Measurements from ENCODE around the gene CBFA2T2. TPM values are rescaled to one million over a fixed set of nuclear protein-coding genes. Genes with fewer than 3 reads are reported as not detected.
A peak's percentile ranks its signal among the peaks of the same experiment; 100 is the strongest.

Gene CBFA2T2
- total RNA-seq, 1 donor: 5.6 TPM

DNA sequence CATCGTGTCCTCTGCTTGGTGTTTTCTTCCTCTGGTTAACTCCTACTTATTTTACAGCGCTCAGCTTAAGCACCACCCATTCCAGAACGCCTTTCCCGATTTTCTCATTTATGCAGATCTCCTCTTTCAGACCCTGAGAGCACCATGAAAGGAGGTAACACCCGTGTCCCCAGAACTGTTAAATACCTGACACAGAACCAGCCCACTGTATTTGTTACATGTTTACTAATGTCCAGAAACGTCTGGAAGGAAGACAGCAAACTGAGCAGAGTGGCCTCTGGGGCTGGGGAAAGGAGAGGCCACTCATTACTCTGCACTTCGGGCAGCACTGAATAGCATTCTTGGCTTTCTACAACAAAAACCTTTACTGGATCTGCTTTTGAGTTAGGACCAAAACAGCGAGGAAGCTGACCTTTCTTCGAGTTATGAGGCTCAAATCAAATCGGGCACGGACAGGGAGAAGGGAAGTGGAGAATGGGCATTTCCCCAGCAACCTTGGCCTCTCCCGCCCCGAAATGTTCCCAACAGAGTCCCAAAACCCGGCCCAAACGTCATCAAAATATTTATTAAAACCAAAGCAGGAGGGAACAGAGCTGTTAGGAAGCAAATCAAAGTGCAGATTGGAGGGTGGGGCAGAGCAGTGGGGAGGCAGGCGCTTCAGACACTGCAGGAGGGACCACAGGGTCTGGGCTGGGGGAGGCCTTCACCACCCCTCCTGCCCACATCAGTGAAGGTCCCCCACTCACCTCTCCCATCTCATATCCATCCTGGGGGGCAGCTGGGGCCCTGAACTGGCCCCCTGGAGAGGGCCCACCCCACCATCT lies 185.5 kb downstream of the CBFA2T2 start:
- DNase-seq (ENCODE audit: low read depth): peak; percentile 49
- peak overlapping the region; percentile 65 for H3K4me3 ChIP-seq (ENCODE audit: low read depth, low read length)
- TF ChIP-seq, protein P1, sequence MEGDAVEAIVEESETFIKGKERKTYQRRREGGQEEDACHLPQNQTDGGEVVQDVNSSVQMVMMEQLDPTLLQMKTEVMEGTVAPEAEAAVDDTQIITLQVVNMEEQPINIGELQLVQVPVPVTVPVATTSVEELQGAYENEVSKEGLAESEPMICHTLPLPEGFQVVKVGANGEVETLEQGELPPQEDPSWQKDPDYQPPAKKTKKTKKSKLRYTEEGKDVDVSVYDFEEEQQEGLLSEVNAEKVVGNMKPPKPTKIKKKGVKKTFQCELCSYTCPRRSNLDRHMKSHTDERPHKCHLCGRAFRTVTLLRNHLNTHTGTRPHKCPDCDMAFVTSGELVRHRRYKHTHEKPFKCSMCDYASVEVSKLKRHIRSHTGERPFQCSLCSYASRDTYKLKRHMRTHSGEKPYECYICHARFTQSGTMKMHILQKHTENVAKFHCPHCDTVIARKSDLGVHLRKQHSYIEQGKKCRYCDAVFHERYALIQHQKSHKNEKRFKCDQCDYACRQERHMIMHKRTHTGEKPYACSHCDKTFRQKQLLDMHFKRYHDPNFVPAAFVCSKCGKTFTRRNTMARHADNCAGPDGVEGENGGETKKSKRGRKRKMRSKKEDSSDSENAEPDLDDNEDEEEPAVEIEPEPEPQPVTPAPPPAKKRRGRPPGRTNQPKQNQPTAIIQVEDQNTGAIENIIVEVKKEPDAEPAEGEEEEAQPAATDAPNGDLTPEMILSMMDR (IDR thresholded peaks at IDR 0.05; ENCODE audit: insufficient read depth, low read depth, low read length): no peak

GRCh38 chr20:33676121-33676520 lies 186.2 kb downstream of the CBFA2T2 start:
- DNase-seq (ENCODE audit: low read depth): no peak
- TF ChIP-seq, protein P1 (IDR thresholded peaks at IDR 0.05; ENCODE audit: insufficient read depth, low read depth, low read length): no peak

GRCh38 chr20:33676652-33677645 lies 187.1 kb downstream of the CBFA2T2 start:
- H3K4me3 ChIP-seq (ENCODE audit: low read depth, low read length): no peak overlapping the region
- TF ChIP-seq, protein P1 (IDR thresholded peaks at IDR 0.05; ENCODE audit: insufficient read depth, low read depth, low read length): no peak
- DNase-seq (ENCODE audit: low read depth): no peak

More at GRCh38 chr20:33676121-33676520, 186.2 kb downstream of the CBFA2T2 start:
- H3K4me3 ChIP-seq (ENCODE audit: low read depth, low read length): no peak overlapping the region

- TF ChIP-seq, protein P1 (IDR thresholded peaks at IDR 0.05; ENCODE audit: insufficient read depth, low read depth, low read length): no peak
- DNase-seq (ENCODE audit: low read depth): peak; percentile 35
- no peak overlapping the region for H3K4me3 ChIP-seq (ENCODE audit: low read depth, low read length)
These were observed 188.3 kb downstream of the CBFA2T2 start for GRCh38 chr20:33677991-33678702.

DNA sequence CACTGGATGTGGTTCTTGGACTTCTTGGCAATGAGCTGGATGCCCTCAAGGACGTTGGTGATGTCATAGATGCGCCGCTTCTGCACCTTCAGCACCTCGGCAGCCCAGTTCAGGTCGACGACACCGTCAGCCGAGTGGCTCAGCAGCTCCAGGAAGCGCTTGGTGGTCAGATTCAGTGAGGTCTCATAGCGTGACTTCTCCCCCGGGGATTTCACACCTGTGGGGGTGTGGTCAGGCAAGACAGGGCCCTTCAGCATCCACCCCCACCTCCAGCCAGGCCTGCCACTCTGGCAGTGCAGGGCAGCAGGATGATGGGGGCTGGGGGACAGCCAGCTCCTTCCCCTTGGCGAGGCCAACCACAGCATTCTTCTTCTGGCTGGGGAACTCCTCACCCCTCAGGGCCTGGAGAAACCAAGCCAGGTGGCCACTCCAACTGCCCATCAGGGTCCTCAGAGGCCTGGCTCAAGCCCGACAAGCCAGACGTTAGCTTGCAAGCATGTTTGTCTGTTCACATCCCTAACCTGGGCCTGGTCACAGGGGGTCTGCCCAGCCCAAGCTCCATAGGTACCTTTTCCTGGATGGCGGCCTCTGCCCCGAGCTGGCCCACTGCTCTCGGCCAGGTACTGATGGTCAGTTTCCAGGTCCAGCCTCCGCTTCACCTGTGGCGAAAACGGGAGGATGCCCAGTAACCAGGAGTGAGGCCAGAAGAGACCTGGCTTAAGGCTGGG lies 190.0 kb downstream of the CBFA2T2 start:
- TF ChIP-seq, protein P1 (IDR thresholded peaks at IDR 0.05; ENCODE audit: insufficient read depth, low read depth, low read length): no peak
- no peak for DNase-seq (ENCODE audit: low read depth)
- no peak overlapping the region for H3K4me3 ChIP-seq (ENCODE audit: low read depth, low read length)

- H3K4me3 ChIP-seq (ENCODE audit: low read depth, low read length): no peak overlapping the region
- TF ChIP-seq, protein P1 (IDR thresholded peaks at IDR 0.05; ENCODE audit: insufficient read depth, low read depth, low read length): no peak
- DNase-seq (ENCODE audit: low read depth): no peak
These were observed 190.8 kb downstream of the CBFA2T2 start for GRCh38 chr20:33680686-33681085.

Data from fibroblast of villous mesenchyme (primary cell).